Panc1 (cell line): ENCODE results near the gene PAMR1.

Experiments used
- CTCF ChIP-seq: fragments of 450-650 bp; IDR thresholded peaks from 2 replicates; pipeline ENCODE4 v1.5.1; 2017; ENCODE audit warnings: mild to moderate bottlenecking
- POLR2AphosphoS5 ChIP-seq: IDR thresholded peaks from 2 replicates; pipeline ENCODE4 v1.6.1; 2012; ENCODE audit warnings: mild to moderate bottlenecking, low read depth, low read length, moderate library complexity
- REST ChIP-seq, 2 experiments: IDR thresholded peaks; 2 replicates each; pipeline ENCODE4 v1.6.1; 2011 to 2012; ENCODE audit warnings: low read depth in 2 of 2, control low read depth in 1 of 2, low read length in 1 of 2, mild to moderate bottlenecking in 1 of 2, moderate library complexity in 1 of 2; ENCODE audit not compliant: insufficient read depth in 1 of 2
- TCF7L2 ChIP-seq: IDR thresholded peaks from 2 replicates; pipeline ENCODE4 v1.6.1; 2011; ENCODE audit warnings: mild to moderate bottlenecking, low read depth, low read length, inconsistent platforms

GRCh38 chr11:35550374-35551036 is 25.1 kb upstream of the PAMR1 start:
- TF ChIP-seq POLR2AphosphoS5 (no peak), CTCF (no peak), REST (IDR thresholded peaks at IDR 0.05; ENCODE audit: insufficient read depth in 1 of 2, low read depth in 2 of 2, low read length in 1 of 2) (no peak), TCF7L2 (no peak)
